DOHH2 (cell line): ENCODE data around the gene ARID3C.

Source experiments
- H3F3A ChIP-seq: fragments of 200-600 bp; sonication (generic), shearing (Covaris generic); 2 replicates; pipeline ENCODE4 v1.6.0; 2016; ENCODE audit warnings: antibody characterized with exemption, mild to moderate bottlenecking; ENCODE audit not compliant: control insufficient read depth, insufficient read depth
- H3K27ac ChIP-seq: fragments of 200-600 bp; sonication (generic); 2 replicates; pipeline ENCODE4 v1.5.1; 2014; ENCODE audit warnings: low read depth, mild to moderate bottlenecking, low read length, moderate library complexity
- H3K27me3 ChIP-seq: fragments of 200-600 bp; sonication (generic); 2 replicates; pipeline ENCODE4 v1.6.1; 2014; ENCODE audit warnings: mild to moderate bottlenecking, low read length, mixed read lengths; ENCODE audit not compliant: control insufficient read depth
- H3K36me3 ChIP-seq: fragments of 200-600 bp; sonication (generic); 2 replicates; pipeline ENCODE4 v1.6.1; 2014; ENCODE audit warnings: mild to moderate bottlenecking, low read length, moderate library complexity, mixed read lengths; ENCODE audit not compliant: control insufficient read depth
- H3K4me1 ChIP-seq: fragments of 200-600 bp; sonication (generic); 2 replicates; pipeline ENCODE4 v1.6.1; 2014; ENCODE audit warnings: mild to moderate bottlenecking, low read length, mixed read lengths; ENCODE audit not compliant: control insufficient read depth
- H3K4me2 ChIP-seq: fragments of 200-600 bp; sonication (generic); 2 replicates; pipeline ENCODE4 v1.6.0; 2014; ENCODE audit warnings: mild to moderate bottlenecking, low read length, moderate library complexity
- H3K4me3 ChIP-seq: fragments of 200-600 bp; sonication (generic); 2 replicates; pipeline ENCODE4 v1.5.1; 2014; ENCODE audit warnings: mild to moderate bottlenecking, low read length, mixed read lengths
- H3K79me2 ChIP-seq: fragments of 200-600 bp; sonication (generic); 2 replicates; pipeline ENCODE4 v1.6.1; 2014; ENCODE audit warnings: mild to moderate bottlenecking, low read length, mixed read lengths; ENCODE audit not compliant: control insufficient read depth
- H3K9me2 ChIP-seq: fragments of 200-600 bp; sonication (generic); replicated peaks from 2 replicates; pipeline ENCODE4 v1.6.1; 2014; ENCODE audit warnings: mild to moderate bottlenecking, low read length, mixed read lengths; ENCODE audit not compliant: control insufficient read depth
- H3K9me3 ChIP-seq: fragments of 200-600 bp; sonication (generic); 2 replicates; pipeline ENCODE4 v1.6.1; 2014; ENCODE audit warnings: antibody characterized with exemption, low read length, mixed read lengths; ENCODE audit not compliant: control insufficient read depth, insufficient read depth
- H4K20me1 ChIP-seq: fragments of 200-600 bp; sonication (generic); 2 replicates; pipeline ENCODE4 v1.6.0; 2014; ENCODE audit warnings: low read depth, mild to moderate bottlenecking, antibody characterized with exemption, low read length, moderate library complexity; ENCODE audit not compliant: control insufficient read depth, insufficient read depth
- CTCF ChIP-seq: fragments of 200-600 bp; sonication (generic); IDR thresholded peaks from one replicate; pipeline ENCODE4 v1.5.1; 2014; ENCODE audit warnings: antibody characterized with exemption, mild to moderate bottlenecking, low read depth, low read length; ENCODE audit not compliant: poor library complexity, severe bottlenecking
- EZH2phosphoT487 ChIP-seq: fragments of 200-600 bp; sonication (generic); IDR thresholded peaks from 2 replicates; pipeline ENCODE4 v1.6.1; 2017; ENCODE audit warnings: borderline replicate concordance, mild to moderate bottlenecking, antibody characterized with exemption, low read length, moderate library complexity, mixed read lengths

Gene ARID3C

GRCh38 chr9:34635556-34635955, 6.7 kb upstream of the ARID3C start:
- H3K9me3 ChIP-seq = no peaks in the 10 kb centered on the region
- peaks cover 23% of the 10 kb centered on the region for H3K4me1 ChIP-seq
- H3K79me2 ChIP-seq = peaks cover 22% of the 10 kb centered on the region
- peaks cover under 1% of the 10 kb centered on the region; the same call in 1 of the 2 replicates for H3K27me3 ChIP-seq
- peaks cover 15% of the 10 kb centered on the region; the same call in 1 of the 2 replicates for H3K36me3 ChIP-seq
- peaks cover 3% of the 10 kb centered on the region; the same call in 1 of the 2 replicates for H3F3A ChIP-seq
- peak overlapping the region; percentile 95 for H3K4me2 ChIP-seq
- TF ChIP-seq CTCF (no peak), EZH2phosphoT487 (no peak)
- no peaks in the 10 kb centered on the region for H3K9me2 ChIP-seq
- no peak overlapping the region for H3K27ac ChIP-seq
- no peaks in the 10 kb centered on the region for H4K20me1 ChIP-seq
- H3K4me3 ChIP-seq = no peak overlapping the region; the same call in 1 of the 2 replicates

GRCh38 chr9:34634551-34635248, 5.8 kb upstream of the ARID3C start:
- no peaks in the 10 kb centered on the region for H3K9me2 ChIP-seq
- no peak overlapping the region for H3K4me2 ChIP-seq
- H3K79me2 ChIP-seq = peaks cover 22% of the 10 kb centered on the region
- H3K4me3 ChIP-seq = no peak overlapping the region
- H3K36me3 ChIP-seq = peaks cover 15% of the 10 kb centered on the region; the same call in 1 of the 2 replicates
- no peaks in the 10 kb centered on the region for H3K9me3 ChIP-seq
- no peak for TF ChIP-seq EZH2phosphoT487
- no peak for TF ChIP-seq CTCF
- peaks cover 3% of the 10 kb centered on the region; the same call in 1 of the 2 replicates for H3F3A ChIP-seq
- H4K20me1 ChIP-seq = no peaks in the 10 kb centered on the region
- H3K4me1 ChIP-seq = peaks cover 23% of the 10 kb centered on the region
- peaks cover 9% of the 10 kb centered on the region for H3K27me3 ChIP-seq
- no peak overlapping the region for H3K27ac ChIP-seq

- peaks cover 16% of the 10 kb centered on the region for H3K27me3 ChIP-seq
- no peak overlapping the region for H3K4me2 ChIP-seq
- no peaks in the 10 kb centered on the region for H3K9me3 ChIP-seq
- H3K4me1 ChIP-seq = peaks cover 27% of the 10 kb centered on the region
- no peak overlapping the region for H3K4me3 ChIP-seq
- TF ChIP-seq CTCF (peak; percentile 97), EZH2phosphoT487 (no peak)
- no peaks in the 10 kb centered on the region for H4K20me1 ChIP-seq
- peaks cover 15% of the 10 kb centered on the region; the same call in 1 of the 2 replicates for H3K36me3 ChIP-seq
- H3K79me2 ChIP-seq = peaks cover 22% of the 10 kb centered on the region
- peaks cover 3% of the 10 kb centered on the region; the same call in 1 of the 2 replicates for H3F3A ChIP-seq
- no peak overlapping the region for H3K27ac ChIP-seq
- H3K9me2 ChIP-seq = no peaks in the 10 kb centered on the region
These were observed 5.1 kb upstream of the ARID3C start for GRCh38 chr9:34633851-34634550.
